HG02943 (cell line): Measurements from ENCODE around the gene FSD1.
"Not testable (repeated sequence)": the region's sequence is repeated elsewhere in the genome, so short reads cannot be mapped to it uniquely, and the experiment has no call there.

Experiments
- ATAC-seq: cut with Tn5 transposase; IDR thresholded peaks from one replicate; pipeline ENCODE4 v1.9.1; 2021; ENCODE audit warnings: mild to moderate bottlenecking, low read depth, moderate library complexity; ENCODE audit not compliant: unreplicated experiment

FSD1 gene

GRCh38 chr19:4284176-4284958, 20.0 kb upstream of the FSD1 start:
- ATAC-seq = no peak

GRCh38 chr19:4284974-4285373, 19.4 kb upstream of the FSD1 start:
- ATAC-seq = no peak

GRCh38 chr19:4286141-4286540, 18.3 kb upstream of the FSD1 start:
- not testable (repeated sequence) for ATAC-seq

- ATAC-seq = no peak
Measured at GRCh38 chr19:4288091-4288777, 16.2 kb upstream of the FSD1 start.

GRCh38 chr19:4291184-4291732, 13.1 kb upstream of the FSD1 start:
- no peak for ATAC-seq

- ATAC-seq = no peak
Measured at GRCh38 chr19:4292515-4292914, 11.9 kb upstream of the FSD1 start.

DNA sequence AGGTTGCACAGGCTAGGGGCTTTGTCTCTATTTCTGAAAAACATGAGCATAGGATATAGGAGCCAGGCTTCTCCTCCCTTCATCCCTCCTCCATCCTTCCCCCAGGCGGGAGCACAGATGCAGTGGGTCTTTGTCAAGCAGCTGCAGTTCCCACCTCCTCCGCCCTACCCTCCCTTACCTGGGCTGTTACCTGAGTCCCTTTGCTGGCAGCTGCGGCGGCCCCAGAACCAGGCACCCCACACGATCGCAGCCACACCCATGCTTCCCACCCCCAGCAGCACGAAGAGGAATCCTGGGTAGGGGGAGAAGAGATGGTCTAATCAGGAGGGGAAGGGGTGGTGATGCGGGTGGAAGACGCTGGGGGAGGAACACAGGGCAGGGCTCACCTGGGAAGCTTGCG, 10.0 kb upstream of the FSD1 start:
- ATAC-seq = no peak

DNA sequence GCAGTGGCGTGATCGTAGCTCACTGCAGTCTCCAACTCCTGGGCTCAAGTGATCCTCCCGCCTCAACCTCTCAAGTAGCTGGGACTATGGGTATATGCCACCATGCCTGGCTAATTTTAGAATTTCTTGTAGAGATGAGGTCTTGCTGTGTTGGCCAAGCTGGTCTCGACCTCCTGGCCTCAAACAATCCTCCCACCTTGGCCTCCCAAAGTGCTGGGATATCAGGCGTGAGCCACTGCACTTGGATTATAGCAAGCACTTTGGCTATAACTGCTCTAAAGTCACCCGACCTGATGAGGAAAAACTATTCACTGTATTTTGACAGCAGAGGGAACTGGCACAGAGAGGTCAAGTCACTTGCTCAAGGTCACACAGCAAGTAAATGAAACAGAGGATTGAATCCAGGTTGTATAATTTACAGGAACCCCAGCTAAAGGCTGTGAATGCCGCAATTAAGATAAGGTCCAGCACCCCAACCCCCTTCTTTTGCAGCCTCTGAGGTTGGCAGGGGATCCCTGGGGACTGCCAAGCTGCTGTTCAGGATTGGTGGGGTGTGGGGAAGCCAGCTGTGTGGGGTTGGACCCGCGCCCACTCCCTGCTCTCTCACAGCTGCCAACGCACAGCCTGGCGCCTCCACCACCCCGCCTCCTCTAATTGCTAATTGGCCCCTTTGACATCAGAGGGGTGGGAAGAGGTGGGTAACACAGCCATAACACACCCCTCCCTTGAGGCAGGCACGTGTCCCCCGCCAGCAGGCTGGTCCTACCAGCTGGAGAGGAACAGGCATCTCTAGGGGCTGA, 8.2 kb upstream of the FSD1 start:
- ATAC-seq = no peak

- ATAC-seq = no peak
Measured at GRCh38 chr19:4297901-4298809, 6.2 kb upstream of the FSD1 start.

GRCh38 chr19:4298810-4299550, 5.4 kb upstream of the FSD1 start:
- ATAC-seq = no peak

DNA sequence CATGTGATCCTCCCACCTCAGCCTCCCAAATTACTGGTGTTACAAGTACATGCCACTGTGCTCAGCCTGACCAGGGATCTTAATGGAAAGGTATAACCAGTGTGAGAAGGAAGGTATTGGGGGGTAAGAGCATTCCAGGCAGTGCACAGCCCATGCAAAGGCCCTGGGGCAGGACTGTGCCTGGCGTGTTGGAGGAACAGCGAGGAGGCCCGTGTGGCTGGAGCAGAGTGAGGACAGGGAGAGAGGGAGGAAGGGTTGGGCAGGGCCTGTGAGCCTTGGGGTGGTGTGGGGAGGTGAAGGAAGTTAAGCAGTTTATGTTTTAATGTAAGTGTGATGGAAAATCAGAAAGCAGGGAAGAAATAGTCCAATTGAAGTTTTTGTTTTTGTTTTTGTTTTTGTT, 3.8 kb upstream of the FSD1 start:
- no peak for ATAC-seq

DNA sequence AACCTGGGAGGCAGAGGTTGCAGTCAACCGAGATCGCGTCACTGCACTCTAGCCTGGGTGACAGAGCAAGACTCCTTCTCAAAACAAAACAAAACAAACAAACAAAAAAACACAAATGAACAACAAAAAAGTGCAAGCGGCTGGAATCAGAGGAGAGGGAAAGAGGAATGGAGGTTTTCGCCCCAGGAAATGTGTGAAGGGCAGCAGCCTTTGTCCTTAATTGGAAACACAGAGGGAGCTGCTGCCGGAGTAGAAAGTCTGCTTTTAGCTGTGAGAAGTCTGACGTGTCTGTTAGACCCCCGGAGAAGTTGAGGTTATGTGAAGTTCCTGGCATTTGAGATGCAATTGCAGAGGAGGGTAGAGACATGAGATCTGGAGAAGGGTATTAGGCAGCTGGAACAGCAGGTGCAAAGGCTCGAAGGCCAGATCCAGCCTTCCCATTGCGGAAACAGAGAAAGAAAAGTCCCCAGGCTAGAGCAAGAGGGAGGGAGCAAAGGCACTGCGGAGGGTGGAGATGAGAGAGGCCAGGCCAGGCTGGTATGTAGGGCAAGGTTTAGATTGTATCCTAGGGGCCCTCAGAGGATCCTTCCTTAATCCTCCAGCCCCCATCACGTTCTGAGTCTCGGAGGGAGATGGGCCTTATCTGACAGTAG, 2.7 kb upstream of the FSD1 start:
- ATAC-seq = no peak

GRCh38 chr19:4302243-4302640, 2.2 kb upstream of the FSD1 start, which contains the start of gene TMIGD2:
TSS of gene TMIGD2 (minus strand) at chr19:4302389. CDS start at chr19:4302385, 4 bp downstream.
- ATAC-seq = no peak

- no peak for ATAC-seq
Measured at GRCh38 chr19:4303819-4304537, 420 bp upstream of the FSD1 start.

DNA sequence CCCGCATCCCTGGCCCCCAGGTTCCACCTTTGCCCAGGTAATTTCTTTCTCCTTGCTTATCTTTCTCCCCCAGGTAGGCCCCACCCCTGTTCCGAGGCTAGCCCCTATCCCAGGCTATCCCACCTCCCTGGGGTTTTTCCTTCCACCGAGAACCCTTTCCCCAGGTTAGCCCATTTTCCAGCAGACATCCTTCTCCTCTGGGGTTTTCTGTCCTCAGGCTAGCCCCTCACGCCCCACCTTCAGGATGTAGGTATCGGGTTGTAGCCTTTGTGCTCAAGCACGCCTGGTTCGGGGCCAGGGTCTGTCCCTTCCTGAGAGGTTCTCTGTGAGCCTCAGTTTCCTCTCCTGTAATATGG, 837 bp downstream of the FSD1 start:
- ATAC-seq = no peak

- no peak for ATAC-seq
Measured at GRCh38 chr19:4305659-4306058, 1.3 kb downstream of the FSD1 start.

GRCh38 chr19:4310247-4311121, 6.1 kb downstream of the FSD1 start:
- ATAC-seq = no peak
